HUDEP-2 (cell line): ENCODE measurements around the gene UVSSA.
A peak's percentile ranks its signal among the peaks of the same experiment; 100 is the strongest.

Experiments
- DNase-seq, 76 experiments: peaks; one replicate each; lab custom pipeline; 2025; ENCODE audit not compliant: unreplicated experiment in 76 of 76; lab: John Stamatoyannopoulos, UW

UVSSA gene, protein sequence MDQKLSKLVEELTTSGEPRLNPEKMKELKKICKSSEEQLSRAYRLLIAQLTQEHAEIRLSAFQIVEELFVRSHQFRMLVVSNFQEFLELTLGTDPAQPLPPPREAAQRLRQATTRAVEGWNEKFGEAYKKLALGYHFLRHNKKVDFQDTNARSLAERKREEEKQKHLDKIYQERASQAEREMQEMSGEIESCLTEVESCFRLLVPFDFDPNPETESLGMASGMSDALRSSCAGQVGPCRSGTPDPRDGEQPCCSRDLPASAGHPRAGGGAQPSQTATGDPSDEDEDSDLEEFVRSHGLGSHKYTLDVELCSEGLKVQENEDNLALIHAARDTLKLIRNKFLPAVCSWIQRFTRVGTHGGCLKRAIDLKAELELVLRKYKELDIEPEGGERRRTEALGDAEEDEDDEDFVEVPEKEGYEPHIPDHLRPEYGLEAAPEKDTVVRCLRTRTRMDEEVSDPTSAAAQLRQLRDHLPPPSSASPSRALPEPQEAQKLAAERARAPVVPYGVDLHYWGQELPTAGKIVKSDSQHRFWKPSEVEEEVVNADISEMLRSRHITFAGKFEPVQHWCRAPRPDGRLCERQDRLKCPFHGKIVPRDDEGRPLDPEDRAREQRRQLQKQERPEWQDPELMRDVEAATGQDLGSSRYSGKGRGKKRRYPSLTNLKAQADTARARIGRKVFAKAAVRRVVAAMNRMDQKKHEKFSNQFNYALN

GRCh38 chr4:1346781-1347409, at the start of gene UVSSA:
UVSSA (plus strand) TSS chr4:1347208; CDS start chr4:1348092, 884 bp downstream.
- DNase-seq = peak; percentile 59 to 100 (median 99)

DNA sequence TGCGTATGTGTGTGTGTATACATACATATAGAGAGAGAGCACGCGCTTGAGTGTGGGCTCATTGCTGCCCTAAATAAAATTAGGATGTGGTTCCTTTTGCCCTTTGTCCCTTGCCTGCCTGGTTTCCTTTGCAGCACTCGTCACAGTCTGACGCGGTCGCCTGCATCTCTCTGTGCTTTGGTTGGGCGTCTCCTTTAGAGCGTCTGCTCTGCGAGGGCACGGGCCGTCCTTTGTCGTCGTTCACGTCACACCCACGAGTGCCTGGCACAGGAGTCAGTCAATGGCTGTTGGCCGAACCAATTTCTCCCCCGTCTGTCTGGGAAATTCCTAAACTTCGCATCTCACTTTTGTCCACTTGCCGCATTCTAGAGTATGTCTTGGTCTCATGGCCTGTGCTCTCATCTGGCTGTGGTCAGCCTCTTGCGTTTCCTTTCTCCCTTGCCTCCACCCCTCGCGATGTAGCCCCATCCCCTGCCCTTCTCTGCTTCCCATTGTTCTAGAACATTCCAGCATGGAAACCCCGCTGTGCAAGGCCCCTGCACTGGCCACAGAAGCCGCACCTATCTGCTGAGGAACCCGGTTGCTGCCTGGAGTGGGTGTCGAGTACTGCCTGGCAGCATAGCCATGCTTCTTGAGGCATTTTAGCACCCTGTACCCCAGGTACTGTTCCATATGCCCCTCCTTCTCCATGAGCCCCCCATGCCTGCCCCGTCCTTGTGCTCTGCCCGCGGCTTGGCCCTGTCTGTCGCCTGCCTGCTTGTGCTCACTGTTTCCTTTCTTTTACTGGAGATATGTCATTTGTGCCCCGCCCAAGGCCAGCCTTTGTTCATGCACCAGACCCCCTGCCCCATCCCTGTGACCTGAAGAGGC, 49.3 kb upstream of the UVSSA start:
- DNase-seq = no peak

GRCh38 chr4:1298461-1298860, 48.5 kb upstream of the UVSSA start:
- DNase-seq = no peak

- no peak for DNase-seq
These were observed 47.6 kb upstream of the UVSSA start for GRCh38 chr4:1299301-1299860.

- no peak for DNase-seq
These were observed 46.2 kb upstream of the UVSSA start for GRCh38 chr4:1300466-1301455.

- no peak for DNase-seq
These were observed 44.8 kb upstream of the UVSSA start for GRCh38 chr4:1302159-1302558.

GRCh38 chr4:1305261-1305711, 41.7 kb upstream of the UVSSA start:
- no peak for DNase-seq

DNA sequence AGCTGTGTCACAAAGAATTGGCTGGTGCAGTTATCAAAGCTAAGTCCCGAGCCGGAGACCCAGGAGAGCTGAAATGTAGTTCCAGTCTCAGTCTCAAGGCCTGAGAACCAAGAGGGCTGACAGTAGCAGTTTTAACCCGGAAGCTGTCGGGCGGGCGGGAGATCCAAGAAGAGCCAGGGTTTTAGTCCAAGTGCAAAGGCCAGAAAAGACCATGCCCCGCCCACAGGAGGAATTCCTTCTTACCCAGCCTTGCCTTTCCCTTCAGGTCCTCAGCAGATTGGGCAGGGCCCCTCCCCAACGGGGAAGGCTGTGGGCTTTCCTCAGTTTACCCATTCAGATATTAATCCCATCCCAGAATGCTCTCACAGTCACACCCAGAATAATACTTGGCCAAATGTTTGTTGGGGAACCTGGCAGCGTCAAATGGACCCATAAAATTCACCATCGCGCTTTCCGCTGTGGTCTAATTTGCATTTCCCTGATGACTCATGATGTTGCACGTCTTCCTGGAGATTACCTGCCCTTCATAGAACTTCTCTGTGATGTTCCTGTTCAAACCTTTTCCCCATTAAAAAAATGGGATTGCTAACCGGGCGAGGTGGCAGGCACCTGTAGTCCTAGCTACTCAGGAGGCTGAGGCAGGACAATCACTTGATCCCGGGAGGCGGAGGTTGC, 41.1 kb upstream of the UVSSA start:
- no peak for DNase-seq

DNA sequence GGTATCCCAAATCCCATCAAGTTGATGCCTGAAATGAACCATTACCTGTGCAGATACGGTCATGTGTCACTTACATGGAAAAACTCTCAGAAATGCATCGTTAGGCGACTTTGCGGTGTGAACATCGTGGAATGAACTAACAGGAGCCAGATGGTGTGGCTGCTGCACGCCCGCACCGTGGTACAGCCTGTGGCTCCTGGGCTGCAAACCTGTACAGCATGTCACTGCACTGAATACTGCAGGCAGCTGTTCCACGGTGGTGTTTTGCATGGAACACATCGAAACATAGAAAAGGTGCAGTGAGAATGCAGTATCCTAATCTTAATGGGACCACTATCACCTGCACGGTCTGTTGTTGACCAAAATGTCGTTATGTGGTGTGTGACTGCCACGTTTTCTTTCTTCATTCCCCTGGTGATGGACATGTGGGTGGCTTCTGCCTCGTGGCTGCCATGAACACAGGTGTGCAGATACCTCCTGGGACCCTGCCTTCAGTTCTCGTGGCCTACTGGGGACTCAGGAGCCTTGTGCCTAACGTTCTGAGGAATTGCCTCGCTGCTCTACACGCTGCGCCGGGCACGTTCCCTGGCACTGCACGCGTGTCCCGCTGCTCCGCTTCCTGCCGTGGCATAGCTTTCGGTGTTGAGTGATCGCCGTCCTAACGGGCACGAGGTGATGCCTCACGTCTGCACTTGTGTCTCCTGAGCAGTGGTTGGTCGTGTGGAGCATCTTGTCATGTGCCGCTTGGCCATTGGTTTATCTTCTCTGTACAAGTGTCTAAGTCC, 38.9 kb upstream of the UVSSA start:
- no peak for DNase-seq

DNA sequence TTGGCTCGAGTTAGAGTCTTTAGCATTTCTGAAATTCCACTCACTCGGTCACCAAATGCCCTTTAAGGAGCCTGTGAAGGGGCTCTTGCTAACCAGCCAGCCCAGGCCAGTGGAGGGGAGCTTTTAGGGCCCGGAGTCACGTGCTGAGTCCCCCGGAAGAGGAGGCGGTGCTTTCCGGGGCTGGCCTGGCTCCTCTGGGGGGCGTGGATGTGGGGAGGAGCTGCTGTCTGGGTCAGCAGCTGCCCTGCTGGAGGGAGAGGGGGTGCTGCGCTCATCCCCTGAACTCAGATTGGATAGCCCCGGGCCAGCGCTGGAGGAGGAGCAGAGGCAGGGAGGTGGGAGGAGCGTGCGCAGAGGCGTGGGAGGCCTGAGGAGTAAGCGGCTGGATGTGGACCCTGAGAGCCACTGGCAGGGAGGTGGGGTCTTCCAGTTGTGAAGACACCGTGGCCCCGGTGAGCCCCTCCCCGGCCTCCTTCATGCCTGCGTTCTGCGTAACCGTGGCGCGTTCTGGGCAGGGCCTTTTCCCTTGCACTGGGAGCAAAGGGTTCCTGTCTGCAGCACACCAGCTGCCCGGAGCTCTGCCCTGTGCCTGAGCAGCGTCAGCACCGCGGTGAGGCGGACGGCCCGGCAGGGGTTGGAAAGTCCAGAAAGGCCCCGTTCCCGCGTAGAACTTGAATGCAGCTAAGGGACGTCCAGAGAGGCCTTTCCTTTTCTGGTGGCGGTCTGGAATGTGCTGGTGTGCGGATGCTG, 37.6 kb upstream of the UVSSA start:
- DNase-seq = peak in 51 of 76 experiments; percentile 3 to 76 (median 36)

GRCh38 chr4:1310031-1310795, 36.8 kb upstream of the UVSSA start:
- DNase-seq = no peak

GRCh38 chr4:1310796-1311631, 36.0 kb upstream of the UVSSA start:
- no peak for DNase-seq

GRCh38 chr4:1312821-1313640, 34.0 kb upstream of the UVSSA start:
- DNase-seq = no peak

DNA sequence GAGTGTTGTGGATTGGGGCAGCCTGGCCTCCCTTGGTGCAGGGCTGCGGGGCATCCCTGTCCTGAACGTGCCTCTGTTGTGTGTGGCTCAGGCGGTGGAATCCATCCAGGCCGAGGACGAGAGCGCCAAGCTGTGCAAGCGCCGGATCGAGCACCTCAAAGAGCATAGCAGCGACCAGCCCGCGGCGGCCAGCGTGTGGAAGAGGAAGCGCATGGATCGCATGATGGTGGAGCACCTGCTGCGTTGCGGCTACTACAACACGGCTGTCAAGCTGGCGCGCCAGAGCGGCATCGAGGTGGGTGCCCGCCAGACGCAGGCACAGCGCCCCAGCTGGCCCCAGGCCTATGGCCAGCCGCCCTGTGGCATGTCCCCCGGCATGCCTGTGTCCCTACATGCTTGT, 31.7 kb upstream of the UVSSA start:
- no peak for DNase-seq
